DMS53 treated with DMSO at 0.1 percent for 48 hours (cell line): ENCODE data around the gene CD83.
"Not testable (repeated sequence)": the region's sequence is repeated elsewhere in the genome, so short reads cannot be mapped to it uniquely, and the experiment has no call there.

Experiments
- DNase-seq: peaks from one replicate; lab custom pipeline; 2025; ENCODE audit not compliant: unreplicated experiment; lab: John Stamatoyannopoulos, UW

Gene CD83, protein sequence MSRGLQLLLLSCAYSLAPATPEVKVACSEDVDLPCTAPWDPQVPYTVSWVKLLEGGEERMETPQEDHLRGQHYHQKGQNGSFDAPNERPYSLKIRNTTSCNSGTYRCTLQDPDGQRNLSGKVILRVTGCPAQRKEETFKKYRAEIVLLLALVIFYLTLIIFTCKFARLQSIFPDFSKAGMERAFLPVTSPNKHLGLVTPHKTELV

DNA sequence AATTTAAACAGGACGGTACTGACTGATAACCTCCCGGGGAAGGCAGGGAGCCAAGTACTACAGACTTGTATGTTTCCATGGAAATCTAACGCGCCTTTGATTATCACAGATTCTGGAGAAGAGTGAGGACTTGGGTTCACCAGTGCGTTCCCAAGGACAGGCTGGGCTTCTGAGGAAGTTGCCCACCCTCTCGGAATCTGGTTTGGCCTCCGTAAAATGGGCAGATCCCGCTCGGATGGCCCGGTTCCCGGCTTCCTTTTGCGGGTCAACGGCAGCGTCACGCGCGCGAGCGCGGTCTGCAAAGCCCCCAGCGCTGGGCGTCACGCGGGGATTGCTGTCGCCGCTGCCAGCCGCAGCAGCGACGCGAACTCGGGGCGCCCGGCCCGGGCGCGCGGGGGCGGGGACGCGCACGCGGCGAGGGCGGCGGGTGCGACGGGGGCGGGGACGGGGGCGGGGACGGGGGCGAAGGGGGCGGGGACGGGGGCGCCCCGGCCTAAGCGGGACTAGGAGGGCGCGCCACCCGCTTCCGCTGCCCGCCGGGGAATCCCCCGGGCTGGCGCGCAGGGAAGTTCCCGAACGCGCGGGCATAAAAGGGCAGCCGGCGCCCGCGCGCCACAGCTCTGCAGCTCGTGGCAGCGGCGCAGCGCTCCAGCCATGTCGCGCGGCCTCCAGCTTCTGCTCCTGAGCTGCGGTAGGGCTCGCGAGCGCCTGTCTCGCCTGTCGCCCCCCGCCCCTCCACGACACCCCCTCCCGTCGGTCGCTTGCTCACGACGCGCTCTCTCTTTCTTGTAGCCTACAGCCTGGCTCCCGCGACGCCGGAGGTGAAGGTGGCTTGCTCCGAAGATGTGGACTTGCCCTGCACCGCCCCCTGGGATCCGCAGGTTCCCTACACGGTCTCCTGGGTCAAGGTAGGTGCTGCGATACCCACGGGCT, at the start of gene CD83:
Gene CD83 (plus strand): TSS at position 615 of the 933 bp plus-strand sequence. CDS start 40 bp downstream, at position 655.
- peak; percentile 46 for DNase-seq

DNA sequence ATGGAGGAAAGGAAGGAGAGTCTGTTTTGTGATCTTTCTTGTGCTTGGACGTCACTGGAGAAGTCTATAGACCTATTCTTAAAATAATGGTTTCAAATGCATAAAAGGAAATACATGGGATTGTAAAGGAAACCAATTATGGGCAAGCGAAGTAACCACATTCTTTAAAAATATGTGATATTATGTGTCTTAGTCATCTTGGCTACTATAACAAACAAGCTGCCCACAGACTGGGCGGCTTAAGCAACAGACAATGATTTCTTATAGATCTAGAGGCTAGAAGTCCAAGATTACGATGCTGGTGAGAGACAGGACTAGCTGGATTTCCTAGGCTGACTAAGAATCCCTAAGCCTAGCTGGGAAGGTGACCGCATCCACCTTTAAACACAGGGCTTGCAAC, 49.4 kb upstream of the CD83 start:
- no peak for DNase-seq

DNA sequence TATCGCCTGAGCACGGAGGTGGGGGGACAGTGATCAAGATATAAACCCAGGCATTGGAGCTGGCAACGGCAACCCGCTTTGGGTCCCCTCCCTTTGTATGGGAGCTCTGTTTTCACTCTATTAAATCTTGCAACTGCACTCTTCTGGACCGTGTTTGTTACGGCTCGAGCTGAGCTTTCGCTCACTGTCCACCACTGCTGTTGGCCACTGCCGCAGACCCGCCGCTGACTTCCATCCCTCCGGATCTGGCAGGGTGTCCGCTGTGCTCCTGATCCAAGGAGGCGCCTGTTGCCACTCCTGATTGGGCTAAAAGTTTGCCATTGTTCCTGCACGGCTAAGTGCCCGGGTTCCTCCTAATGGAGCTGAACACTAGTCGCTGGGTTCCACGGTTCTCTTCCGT, 48.9 kb upstream of the CD83 start:
- no peak for DNase-seq

DNA sequence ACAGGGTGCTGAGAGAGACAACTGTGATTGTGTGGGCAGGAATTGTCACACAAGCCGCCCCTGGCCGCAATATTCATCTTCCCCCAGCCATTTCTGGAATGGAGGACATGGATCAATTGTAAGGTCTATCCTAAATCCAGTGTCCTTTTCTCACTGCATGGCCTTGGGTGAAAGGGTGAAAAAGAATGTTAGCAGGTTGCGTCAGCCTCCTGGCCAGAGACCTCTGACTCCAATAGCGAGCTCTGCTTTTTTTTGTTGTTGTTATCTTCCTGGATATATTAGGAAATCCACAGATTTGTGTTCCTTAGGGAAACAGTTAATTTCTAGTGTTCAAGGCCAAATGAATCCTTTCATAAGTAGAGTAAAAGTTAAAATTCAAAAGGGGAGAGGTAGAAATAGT, 47.1 kb upstream of the CD83 start:
- no peak for DNase-seq

DNA sequence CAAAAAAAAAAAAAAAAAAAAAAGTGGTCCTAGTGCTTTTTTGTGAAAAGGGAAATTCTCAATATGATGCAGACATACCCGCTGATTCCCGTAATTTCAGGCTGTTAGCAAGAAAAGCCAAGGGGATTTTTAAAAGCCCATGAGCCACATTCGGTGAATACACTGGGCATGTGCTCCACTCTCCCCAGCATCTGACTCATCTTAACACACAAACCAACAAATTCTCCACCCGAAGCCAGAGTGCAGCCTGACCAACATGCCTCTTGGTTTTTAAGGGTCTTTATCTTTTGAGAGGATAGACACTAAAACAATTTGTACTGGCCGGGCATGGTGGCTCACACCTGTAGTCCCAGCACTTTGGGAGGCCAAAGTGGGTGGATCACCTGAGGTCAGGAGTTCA, 45.5 kb upstream of the CD83 start:
- no peak for DNase-seq

DNA sequence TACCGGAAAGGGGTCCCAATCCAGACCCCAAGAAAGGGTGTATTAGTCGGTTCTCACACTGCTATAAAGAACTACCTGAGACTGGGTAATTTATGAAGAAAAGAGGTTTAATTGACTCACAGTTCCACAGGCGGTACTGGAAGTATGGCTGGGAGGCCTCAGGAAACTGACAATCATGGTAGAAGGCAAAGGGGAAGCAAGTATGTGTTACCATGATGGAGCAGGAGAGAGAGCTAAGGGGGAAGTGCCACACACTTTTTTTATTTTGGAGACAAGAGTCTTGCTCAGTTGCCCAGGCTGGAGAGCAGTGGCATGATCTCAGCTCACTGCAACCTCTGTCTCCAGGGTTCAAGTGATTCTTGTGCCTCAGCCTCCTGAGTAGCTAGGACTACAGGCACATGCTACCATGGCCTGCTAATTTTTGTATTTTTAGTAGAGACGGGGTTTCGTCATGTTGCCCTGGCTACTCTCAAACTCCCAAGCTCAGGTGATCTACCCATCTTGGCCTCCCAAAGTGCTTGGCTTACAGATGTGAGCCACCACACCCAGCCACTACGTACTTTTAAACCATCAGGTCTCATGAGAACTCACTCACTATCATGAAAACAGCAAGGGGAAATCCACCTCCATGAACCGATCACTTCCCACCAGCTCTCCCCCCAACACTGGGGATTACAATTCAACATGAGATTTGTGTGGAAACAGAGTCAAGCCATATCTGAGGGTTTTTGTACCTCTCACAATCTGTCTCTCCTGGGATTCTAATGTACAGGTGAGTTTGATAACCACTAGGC, 43.8 kb upstream of the CD83 start:
- DNase-seq: not testable (repeated sequence)

DNA sequence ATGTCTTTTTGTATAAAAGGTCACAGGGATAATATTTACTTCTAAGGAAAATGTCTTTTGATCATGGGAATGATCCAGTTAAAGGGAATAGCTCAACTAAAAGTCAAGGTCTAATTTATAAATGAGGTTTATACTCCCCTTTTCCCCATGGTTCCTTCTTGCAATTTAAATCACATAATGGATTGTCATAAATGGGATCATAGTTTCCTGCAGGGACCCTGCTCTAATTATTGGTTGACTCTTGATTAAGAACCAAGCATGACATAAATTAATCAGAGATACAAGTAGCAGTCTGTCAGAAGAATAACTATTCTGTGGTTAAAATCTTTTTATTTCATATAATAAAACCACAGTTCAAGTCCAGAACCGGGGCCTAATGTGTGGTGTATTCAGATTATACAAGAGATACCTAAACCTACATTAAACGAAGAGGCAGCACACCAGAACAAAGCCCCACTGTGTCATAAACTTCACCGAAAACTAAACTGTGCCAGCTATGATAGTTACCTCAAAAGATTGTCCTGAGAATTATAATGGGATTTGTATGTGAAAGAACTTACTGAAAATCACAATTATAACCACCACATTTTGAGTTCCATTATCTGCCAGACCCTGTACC, 43.0 kb upstream of the CD83 start:
- DNase-seq: no peak

DNA sequence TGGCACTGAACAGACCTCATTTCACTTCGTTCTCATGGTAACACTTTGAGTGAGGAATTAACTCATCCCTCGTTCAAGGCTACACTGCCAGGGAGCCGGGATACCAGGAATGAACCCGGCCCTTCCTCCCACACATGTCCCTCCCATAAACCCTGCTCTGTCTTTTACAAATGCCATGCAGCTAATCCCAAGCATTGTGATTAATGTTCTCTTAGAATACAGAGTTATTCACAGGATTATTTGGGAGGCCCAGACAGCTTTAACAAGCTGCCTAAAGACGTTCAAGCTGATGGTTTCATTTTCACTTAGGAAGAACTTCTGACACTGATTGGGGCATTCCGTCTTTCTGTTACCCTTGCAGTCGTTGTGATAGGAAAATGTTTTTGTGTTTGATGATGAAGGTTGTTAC, 42.5 kb upstream of the CD83 start:
- peak; percentile 13 for DNase-seq

DNA sequence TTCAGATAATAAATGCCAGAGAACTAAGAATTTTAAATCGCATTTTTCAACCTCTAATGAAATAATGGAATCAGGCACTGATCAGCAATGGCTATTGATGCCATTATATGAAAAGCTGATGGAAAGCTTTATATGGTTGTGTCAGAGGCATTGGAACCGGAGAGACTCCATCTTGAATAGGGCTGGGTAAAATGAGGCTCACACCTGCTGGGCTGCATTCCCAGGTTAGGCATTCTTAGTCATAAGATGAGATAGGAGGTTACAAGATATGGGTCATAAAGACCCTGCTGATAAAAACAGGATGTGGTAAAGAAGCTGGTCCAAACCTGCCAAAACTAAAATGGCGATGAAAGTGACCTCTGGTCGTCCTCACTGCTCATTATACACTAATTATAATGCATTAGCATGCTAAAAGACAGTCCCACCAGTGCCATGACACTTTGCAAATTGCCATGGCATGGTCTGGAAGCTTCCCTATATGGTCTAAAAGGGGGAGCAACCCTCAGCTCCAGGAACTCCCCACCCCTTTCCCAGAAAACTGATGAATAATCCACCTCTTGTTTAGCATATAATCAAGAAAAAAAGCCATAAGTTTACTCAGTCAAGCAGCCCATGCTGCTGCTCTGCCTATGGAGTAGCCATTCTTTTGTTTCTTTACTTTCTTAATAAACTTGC, 40.2 kb upstream of the CD83 start:
- no peak for DNase-seq

DNA sequence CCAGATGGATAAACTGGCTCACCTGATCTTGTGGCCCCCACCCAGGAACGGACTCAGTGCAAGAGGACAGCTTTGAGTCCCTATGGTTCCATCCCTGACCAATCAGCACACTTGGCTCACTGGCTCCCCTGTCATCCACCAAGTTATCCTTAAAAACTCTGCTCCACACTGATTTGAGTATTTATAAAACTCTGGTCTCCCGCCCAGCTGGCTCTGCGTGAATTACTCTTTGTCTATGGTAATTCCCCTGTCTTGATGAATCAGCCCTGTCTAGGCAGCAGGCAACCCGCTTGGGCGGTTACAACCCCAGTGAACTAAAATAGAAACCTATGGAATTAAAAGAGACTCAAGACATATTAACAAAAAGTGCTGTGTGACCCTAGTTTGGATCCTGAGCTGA, 38.1 kb upstream of the CD83 start:
- DNase-seq: no peak

DNA sequence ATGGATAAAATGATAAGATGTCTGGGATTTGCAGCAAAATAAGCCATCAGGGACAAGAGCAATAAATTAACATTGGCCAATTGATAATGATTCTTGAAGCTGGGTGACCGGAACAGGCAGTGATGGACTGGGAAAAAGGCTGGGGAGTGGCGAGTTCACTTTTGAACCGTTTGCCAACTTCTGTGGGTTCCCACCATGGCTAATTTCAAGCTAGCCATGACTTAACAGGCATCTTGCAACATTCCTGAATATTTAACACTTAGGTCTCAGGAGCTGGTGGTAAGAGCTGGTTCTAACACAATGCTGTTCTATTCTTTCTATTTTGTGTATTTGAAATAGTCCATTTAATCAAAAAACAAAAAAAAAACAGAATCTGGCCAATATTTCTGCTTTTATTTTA, 37.6 kb upstream of the CD83 start:
- no peak for DNase-seq

DNA sequence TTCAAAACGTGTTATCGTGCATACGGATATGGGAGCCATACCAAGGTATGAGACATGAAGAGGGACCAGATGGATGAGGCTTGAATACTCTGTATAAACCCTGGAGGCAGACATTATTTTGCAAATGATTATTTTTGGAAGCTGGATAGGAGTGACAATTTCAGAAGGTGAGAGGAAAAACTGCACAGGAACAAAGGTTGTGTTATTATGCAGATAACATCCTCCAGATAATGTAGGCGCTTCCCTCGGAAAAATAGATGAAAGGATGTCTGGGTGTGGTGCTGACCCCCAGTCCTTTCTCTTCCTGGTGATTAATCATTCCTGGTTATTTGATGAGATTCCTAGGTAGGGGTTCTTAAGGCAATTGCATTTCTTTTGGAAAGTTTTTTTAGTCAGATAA, 36.4 kb upstream of the CD83 start:
- no peak for DNase-seq

DNA sequence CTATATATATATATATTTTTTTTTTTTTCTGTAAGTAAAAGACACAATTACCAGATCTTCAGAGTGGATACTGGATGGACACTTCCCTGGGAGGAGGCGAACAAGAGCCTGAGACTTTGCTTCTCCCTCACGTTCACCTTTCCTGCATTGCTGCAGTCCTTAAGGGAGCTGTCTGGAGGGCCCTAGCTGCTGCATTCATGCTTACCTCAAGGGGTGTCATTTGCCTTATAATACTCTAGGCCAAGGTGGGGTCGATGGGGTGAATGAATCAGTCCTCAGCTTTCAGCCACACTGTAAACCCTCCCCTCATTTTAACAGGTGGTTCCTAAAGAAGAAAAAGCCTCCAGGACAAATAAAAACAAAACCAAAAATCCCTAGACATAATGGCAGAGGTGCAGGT, 34.8 kb upstream of the CD83 start:
- no peak for DNase-seq

DNA sequence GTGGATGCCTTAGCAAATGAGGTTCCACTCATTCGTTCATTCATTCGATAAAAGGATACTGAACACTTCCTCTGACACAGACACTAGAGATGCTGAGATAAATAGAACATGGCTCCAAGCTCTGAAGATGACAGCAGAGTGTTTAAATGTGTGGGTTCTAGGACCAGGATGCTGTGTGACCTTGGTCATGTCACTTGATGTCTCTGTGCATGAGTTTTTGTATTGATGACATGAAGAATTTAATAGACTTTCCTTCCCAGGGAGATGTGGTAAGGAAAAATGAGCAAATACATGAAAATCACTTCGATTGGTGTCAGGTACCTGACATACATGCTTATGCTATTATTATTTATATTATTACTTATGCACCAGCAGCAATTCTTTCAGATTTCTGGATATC, 34.3 kb upstream of the CD83 start:
- DNase-seq: no peak

DNA sequence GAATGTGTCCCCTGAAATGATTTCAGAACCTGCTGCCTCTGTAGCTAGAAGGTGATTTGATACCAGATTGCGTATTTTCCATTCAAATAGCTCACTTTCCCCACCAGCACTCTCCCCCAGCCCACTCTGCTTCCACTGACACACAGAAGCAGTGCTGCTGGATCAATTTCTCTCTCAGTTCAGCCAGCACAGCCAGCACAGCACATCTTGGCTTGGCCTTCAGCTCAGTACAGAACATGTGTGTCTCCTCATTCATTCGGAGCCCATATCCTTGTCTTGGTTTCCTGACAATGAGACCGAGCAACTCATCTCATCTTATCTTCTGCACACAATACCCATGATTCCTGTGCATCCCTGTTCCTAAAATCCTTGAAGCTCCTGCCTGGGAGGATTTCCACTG, 33.8 kb upstream of the CD83 start:
- DNase-seq: no peak

DNA sequence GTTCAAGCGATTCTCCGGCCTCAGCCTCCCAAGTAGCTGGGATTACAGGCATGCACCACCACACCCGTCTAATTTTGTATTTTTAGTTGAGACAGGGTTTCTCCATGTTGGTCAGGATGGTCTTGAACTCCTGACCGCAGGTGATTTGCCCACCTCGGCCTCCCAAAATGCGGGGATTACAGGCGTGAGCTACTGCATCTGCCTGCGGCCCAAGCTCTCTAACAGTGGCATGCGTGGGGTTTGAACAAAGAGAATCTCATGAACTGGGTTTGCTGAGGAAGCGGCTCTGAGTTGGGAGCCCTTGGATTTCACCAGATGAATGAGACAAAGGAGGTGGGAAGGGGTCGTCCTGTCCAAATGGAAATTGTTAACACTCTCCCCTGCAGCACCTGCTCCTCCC, 33.2 kb upstream of the CD83 start:
- DNase-seq: no peak

DNA sequence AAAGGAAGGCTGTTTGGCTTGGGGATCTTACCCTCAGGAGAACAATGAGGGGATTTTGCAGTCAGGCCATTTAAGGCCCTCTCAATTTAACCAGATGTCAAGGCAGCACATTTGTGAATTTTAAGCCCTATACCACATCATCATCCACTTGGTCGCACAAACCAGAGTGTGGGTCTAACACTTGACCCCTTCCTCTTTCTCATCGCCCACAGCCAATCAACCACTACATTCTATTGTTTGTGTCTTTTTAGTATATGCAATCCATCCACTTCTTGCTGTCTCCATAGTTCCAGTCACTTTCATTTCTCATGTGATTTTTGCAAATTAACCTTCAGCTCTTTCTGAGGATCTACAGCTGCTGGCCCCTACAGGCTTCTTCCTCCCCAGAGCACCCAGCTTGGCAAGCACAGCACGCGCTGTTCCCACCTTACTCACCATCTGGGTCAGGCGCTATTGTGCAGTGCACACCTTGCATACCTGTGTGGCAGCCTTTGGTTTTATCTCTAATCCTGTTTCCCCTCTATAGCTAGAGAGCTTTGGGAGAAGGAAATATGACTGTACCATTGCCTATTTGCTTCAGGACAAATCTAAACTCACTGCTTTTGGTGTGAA, 32.3 kb upstream of the CD83 start:
- no peak for DNase-seq

DNA sequence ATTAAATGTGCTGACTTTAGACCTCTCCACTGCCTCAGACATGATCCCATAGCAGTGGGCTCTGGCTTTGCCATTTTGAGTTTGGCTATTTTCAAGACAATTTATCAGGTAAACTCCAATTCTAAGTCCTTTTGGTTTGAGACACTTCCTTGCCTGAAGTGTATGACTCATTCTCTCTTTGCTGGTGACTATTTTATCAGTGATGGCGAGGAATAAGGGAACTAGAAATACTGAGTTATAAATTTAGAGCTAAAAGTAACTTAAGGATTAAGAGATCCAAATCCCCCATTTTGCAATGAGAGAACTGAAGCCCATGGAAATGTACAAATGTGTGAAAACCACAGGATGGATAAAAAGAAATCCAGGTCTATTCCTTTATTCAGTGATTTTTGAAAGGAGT, 30.9 kb upstream of the CD83 start:
- DNase-seq: peak; percentile 5

DNA sequence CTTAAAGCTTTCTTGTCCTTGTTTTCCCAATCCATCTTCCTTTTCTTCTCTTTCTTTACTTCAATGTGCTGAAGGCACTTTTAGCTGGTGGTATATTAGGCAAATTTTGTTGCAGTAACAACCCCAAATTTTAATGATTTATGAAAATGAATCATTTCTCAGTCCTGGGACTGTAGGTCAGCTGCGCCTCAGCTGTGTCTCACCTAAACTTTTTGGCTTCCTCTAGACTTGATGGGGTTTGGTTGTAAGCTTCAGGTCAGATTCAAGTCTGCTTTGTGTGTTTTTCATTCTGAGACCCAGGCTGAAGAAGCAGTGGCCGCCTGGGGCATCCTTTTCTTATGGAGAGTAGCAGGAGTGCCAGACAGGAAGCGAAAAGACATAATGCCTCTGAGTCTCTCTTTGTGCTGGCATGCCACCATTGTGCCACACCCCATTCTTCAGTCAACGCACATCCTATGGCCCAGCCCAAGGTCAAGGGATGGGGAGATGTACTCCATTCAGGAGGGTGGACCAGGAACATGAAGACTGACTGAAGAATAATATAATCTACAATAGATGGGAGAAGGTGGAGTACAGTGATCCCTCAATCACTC, 28.9 kb upstream of the CD83 start:
- no peak for DNase-seq

DNA sequence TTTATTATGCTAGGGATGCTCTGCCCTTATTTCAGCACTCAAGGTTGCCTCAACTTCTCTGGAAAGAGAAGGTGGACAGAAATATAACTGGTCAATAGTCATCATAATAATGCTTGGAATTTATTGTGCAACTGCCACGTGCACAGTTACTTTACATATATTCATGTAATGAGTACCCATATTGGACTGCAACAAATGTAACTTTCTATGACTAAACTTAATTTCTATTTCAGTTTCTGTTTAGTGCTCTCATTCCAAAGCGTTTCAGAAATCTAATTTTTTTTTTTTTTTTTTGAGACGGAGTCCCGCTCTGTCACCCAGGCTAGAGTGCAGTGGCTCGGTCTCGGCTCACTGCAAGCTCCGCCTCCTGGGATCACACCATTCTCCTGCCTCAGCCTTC, 28.3 kb upstream of the CD83 start:
- no peak for DNase-seq
